ENCODE data around the gene SLC35E3.

SLC35E3 gene

DNA sequence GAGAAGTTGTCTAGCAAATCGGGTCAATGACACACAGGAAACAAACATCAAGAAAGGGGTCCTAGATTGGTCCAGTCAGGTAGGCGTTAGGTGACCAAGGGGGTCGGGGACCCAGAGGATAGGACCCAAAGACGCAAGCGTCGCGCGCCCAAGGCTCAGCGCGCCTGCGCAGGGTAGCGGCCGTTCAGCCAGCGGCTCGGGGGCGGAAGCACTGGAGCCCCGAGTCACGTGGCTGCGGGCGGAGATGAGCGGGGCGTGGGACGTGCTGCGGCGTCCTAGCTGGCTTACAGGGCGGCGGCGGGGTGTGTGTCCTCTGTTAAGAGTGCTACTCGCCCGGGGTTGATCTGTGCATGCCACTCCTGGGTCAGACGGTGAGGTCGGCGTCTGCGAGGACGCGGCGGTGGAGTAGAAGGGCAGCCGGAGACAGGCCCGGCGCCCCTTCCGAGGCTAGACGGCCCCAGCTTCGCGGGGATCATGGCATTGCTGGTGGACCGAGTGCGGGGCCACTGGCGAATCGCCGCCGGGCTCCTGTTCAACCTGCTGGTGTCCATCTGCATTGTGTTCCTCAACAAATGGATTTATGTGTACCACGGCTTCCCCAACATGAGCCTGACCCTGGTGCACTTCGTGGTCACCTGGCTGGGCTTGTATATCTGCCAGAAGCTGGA, at the start of gene SLC35E3:
Gene SLC35E3, plus strand, starts transcription at position 273 of the 668 bp plus-strand sequence. Its CDS starts 202 bp downstream, at position 475.
- peak; percentile 93 for DNase-seq

DNA sequence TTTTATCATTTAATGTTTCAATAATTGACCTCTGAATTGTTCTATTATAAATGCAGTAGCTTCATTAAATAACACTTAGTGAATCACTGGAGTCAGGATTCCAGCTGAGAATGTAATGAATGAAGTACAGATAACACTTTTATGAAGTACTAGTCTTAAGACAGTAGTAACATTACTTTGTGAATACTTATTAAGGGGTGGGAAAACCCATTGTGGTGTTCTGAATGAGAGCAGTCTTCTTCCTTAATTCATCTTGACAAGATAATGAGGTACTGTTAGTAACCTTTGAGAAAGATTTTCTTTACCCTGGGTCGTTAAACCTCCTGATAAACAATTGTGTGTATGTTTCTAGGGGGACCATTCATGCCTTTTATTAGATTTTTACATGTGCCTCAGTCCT, 46.5 kb upstream of the SLC35E3 start:
- DNase-seq: no peak

DNA sequence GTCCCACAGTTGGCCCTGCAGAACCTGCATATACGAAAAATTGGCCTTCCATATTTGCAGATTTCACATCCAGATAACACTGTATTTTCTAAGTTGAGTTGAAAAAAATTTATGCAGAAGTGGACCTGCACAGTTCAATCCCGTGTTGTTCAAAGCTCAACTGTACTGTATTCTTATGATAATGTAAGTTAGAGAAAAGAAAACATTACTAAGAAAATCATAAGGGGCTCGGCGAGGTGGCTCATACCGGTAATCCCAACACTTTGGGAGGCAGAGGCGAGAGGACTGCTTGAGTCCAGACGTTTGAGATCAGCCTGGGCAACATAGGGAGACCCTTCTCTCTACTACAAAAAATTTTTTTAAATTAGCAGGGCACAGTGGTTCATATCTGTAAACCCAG, 18.2 kb upstream of the SLC35E3 start:
- no peak for DNase-seq

DNA sequence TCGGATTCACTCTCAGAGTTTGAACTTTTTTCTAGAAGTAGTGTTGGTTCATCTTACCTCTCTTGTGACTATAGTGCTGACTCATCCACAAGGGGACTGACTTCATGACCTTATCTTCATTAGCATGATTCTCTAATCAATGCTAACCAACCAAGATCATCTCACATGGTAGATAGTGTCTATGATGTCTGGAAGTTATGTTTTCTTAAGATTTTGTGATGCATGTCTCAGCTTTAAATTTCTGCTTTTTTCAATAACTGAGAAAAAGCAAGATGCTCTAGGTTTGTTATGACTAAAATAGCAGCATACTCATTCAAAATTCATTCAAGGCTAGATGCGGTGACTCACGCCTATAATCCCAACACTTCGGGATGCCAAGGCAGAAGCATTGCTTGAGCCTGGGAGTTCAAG, 12.3 kb upstream of the SLC35E3 start:
- no peak for DNase-seq

DNA sequence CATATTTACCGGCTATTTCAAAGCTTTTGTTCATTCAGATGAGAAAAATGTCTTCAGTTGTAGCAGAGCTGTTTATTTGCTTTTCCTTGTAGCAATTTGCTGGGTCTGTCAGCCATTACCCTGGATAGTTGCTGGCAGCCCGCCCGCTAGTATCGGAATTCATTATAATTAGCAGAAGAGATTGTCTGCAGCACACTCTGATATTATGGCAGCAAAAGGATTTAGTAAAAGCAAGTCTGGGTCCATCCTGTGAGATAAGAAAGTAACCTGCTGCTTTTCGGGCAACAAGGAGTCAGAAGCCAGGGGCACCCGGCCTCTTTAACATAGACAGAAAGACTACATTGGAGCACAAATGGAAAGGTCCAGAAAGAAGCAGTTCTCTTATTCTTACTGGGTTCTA, 6.1 kb upstream of the SLC35E3 start:
- no peak for DNase-seq

DNA sequence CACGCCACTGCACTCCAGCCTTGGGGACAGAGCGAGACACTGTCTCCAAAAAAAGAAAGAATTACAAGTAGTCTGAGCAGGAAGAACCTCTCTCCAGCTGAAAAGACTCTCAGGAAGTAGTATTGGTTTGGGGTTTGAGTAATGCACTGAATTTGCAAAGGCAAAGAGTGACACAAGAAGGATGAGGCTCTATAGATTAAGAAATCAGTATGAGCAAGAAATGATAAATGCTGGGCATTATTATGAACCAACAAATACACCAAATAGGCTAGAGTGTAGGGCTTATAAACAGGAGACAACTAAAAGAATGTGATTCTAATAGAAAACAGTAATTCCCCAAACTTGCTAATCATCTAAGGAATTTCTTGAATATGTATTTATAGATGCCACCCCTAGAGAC, 2.6 kb upstream of the SLC35E3 start:
- no peak for DNase-seq

DNA sequence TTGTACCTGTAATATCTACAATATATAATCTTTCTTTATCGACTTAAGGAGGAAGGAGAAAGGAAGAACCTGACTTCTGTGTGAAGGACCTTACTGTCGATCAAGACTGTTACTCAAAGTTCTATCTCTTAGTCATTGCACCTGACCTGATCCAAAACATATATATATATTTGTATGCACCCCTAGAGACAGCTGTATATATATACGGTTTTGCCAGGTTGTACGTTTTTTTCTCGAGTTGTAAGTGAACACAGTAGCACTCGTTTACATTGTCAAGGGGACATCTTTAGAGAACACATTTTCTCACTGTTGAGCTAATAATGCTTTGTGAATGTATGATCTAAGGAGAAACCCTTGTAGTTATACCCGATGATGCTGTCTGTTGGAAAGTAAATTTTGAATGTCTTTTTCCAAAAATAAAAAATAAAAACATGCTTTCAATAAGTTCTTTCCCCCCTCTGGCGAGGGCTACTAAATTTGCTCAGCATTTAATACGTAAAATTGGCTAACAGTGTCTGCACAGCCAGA, 536 bp upstream of the SLC35E3 start:
- no peak for DNase-seq

DNA sequence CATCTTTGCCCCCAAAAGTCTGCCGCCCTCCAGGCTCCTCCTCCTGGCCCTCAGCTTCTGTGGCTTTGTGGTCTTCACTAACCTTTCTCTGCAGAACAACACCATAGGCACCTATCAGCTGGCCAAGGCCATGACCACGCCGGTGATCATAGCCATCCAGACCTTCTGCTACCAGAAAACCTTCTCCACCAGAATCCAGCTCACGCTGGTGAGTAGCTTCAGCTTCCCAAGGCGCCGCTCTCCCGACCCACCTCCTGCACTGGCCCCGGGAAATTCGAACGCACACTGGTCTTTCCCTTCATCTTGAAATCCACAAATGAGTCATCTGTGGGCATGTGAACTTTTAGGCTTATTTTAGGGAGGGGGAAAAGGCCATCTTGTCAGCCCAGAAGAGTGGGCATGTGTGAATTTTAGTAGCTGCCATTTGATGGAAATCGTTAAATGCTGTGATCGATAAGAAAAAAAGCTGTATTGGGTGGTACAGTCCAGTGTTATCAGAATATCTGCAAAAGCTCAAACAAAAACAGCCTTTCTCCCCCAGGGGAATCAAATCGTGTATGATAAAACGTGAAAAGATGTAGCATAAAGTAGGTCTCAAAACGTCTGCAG, 700 bp downstream of the SLC35E3 start:
- no peak for DNase-seq

DNA sequence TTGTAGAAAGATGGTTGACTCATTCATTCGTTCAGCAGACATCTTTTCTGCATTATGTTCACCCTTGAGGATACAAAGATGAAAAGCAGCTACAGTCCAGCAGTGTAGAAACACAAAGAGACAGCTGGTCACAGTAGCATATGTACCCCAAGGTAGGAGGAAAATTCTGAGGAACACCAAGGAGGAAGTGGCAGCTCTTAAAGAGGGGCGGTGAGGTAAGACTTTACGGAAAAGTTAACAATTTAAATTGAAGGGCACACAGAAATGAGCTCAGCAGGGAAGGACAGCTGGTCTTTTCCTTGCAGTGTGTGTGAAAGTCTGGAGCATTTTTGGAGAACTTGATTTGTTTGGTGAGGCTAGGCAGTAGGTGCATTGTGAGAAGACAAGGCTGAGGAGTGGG, 3.5 kb downstream of the SLC35E3 start:
- DNase-seq: no peak

DNA sequence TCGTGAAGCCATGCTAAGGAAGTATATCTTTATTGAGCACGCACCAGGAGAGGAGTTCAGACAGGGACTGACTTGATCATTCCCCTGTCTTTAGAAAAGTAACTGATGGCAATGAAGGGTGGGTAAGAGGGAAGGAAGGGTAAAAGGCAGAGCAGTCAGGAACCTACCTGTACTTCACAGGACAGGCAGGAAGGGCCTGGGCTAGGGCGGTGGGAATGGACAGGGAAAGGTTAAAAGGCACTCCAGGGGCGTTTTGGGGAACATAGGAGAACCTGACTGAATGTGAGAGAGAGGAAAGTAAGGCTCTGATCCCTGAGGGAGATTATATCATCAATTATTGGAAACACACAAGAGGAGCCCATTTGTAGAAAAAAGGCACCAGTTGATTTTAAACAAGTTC, 3.9 kb downstream of the SLC35E3 start:
- DNase-seq: no peak

DNA sequence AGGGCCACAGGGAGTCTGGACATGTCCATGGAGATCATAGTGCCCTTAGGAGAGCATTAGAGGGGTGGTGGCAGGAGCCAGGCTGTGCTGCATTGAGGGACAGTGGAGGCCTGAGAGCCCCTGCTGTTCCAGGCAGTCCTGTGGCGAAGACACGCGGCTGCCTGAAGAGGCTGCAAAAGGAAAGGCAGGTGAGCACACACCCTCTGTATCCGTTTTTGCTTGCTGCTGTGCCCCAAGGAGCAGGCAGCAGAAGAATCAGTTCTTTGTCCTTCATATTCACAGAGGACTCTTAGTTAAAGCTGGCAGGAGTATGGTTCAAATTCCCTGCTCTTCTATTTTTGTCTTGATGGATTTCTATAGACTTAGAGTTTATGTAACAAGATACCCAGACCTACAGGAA, 4.5 kb downstream of the SLC35E3 start:
- DNase-seq: no peak

DNA sequence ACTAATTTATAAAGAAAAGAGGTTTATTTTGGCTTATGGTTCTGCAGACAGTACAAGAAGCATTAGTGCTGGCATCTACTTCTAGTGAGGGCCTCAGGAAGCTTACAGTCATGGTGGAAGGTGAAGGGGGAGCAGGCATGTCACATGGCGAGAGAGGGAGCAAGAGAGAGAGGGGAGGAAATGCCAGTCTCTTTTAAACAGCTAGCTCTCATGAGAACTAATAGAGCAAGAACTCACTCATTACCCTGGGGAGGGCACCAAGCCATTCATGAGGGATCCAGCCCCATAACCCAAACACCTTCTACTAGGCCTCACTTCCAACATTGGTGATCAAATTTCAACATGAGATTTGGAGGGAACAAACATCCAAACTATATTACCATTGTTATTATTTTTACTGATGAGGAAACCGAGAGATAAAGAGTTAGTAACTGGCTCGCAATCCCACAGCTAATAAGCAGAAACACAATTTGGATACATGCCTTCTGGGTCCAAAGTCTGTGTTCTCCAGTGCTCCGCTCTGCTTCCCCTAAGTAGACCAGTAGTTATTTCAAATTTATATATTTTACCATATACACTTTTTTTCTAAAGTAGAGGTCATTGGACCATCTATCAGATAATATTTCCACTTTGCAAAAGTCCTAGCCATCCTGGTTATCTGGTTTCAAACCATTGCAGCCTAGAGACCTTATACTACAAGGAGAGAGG, 9.7 kb downstream of the SLC35E3 start:
- no peak for DNase-seq

DNA sequence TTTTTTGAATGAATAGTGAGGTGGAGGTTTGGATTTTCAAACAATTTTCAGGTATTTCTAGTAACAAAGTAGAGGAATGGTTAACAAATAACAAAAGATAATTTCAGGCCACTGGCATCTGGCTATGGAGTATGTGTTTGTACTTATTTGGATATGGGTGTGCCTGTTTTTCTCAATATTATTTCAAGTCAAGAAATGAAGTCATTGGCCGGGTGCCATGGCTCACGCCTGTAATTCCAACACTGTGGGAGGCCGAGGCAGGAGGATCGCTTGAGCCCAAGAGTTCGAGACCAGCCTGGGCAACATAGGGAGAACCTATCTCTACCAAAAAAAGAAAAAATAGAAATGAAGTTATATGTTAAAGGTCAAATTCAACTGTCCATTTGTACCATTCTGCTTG, 13.9 kb downstream of the SLC35E3 start:
- DNase-seq: no peak

DNA sequence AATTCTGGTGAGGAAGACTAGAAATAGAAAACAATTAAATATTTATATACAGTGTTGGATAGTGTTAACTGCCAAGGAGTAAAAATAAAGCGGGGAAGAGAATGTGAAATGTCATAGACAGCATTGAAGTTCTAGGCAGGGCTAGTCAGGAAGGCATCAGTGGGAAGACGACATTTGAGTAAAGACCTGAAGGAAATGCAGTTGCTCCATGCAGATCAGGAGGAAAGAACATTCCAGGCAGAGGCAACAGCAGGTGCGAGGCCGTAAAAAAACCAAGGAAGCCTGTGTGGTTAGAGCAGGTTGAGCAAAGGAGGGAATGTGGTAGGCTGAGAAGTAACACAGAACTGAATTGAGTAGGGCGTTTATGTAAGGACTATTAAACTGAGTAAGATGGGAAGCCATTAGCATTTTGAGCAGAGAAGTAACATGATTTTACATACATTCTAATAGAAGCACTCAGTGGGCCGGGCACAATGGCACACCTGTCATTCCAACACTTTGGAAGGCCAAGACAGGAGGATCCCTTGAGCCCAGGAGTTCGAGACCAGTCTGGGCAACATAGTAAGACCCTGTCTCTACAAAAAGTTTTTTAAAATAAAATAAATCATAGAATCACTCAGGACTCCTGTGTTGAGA, 14.9 kb downstream of the SLC35E3 start:
- DNase-seq: no peak

DNA sequence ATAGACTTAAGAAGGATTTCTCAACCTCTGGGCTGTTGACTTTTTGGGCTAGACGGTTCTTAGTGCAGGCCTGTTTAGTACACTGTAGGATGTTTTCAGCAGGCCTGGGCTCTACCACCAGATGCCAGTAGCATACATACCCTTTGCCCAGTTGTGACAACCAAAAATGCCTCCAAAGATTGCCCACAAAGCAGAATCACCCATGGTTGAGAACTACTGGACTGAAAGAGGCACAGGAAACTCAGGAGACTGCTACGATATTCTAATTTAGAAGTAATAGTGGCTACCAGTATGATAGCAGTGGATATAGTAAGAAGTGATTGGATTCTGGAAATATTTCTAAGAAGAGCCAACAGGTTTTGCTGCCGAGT, 15.5 kb downstream of the SLC35E3 start:
- DNase-seq: no peak

DNA sequence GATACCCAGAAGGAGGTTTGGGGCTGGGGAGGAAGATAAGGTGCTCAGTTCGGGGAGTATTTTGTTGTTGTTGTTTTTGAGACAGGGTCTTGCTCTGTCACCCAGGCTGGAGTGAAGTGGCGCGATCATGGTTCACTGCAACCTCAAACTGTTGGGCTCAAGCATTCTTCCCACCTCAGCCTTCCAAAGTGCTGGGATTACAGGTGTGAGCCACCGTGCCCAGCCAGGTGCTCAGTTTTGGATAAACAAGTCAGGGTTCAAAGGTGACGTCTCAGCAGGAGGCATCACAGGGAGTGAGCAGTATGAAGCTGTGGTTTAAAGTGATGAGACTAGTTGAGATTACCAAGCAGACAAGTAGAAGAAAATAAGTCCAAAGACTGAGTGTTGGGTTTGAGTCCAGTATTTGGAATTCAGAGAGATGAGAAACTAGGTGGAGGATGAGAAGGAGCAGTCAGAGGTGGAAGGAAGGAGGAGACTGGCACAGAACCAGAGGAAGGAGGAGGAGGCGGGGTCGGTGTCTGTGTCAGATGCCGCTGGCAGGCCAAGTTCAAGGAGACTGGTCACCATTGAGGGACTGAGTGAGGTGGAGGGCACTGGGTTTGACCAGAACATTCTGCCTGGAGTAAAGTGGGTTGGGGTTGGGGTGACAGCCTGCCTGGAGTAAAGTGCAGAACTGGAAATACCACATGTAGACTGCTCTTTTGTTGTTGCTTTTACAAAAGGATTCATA, 16.1 kb downstream of the SLC35E3 start:
- DNase-seq: no peak

DNA sequence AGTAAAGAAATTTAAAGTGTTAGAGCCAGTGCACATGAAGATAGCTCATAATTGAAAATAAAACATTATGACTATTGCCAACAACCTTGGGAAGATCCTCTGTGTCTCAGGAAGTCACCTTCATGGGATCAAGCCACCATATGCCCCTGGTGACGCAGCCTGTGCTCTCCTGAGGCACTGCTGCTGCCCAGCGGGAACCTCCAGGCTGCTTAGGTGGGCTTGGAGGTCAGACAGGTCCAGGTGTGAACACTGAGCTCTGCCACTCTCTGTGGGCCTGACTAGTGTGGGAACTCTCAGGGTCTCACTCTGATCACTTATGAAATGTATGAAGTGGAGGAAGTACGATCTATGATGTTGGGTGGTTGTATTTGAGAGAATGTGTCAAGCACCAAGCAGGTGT, 16.7 kb downstream of the SLC35E3 start:
- DNase-seq: no peak

DNA sequence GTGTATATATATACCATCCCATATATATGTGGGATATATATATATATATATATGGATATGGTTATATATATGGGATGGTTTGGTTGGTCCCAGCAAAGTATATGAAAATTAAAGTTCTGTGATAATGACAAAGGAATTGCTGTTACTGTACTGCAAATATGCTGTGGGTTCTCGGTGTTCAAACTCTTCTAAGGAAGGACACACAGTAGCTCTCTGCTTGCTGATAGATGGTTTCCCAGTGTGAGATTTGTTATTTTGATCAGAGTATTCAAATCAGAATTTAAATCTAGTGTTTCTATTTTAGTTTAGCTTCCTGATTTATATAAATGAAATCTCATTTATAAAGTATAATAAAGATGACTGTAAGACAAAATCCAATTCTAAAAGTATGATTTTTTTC, 19.7 kb downstream of the SLC35E3 start:
- no peak for DNase-seq

DNA sequence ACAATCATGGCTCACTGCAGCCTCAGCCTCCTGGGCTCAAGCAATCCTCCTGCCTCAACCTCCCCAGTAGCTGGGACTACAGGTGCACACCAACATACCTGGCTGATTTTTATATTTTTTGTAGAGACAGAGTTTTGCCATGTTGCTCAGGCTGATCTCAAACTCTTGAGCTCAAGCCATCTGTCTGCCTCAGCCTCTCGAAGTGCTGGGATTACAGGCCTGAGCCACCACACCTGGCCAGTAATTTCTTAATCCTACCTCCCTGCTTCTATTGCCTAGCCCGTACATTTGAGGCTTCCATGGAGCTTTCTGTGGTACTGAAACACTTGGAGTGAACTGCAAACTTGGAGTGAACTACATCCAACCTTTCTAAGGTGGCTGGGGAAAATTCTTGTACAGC, 20.7 kb downstream of the SLC35E3 start:
- no peak for DNase-seq

DNA sequence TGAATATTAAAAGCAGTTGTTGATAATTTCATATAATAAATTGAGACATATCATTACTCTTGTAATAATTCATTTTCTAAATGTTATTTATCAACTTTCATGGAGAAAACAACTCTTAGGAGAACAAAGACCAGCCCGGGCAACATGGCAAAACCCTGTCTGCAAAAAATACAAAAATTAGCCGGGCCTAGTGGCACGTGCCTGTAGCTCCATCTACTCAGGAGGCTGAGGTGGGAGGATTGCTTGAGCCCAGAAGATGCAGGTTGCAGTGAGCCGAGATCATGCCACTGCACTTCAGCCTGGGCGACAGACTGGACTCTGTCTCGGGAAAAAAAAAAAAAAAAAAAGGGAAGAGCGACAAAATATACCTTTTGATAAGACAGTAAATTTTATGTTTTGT, 21.2 kb downstream of the SLC35E3 start:
- no peak for DNase-seq

DNA sequence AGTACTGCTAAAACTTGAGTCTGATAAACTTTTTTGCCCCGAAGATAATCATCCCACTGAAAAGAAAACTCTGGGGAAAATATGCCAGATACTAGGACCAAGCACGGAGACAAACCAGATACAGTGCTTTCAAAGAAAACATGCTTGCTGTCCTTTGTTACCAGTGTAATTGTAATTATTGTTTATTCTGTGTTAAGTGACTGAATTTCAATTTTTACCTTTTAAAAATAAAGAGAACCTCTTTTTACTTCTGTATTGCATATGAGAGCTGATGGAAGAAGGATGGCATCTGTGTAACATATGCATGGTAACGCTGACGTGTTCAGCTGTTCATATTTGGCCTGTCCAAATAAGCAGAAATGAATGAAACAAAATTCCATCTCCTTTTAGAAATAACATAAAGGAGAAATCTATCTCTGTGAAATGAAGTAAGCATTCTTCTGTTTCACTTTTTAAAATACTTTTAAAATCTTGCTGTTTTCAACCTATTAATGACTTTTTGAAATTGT, 22.5 kb downstream of the SLC35E3 start:
- DNase-seq: no peak

DNA sequence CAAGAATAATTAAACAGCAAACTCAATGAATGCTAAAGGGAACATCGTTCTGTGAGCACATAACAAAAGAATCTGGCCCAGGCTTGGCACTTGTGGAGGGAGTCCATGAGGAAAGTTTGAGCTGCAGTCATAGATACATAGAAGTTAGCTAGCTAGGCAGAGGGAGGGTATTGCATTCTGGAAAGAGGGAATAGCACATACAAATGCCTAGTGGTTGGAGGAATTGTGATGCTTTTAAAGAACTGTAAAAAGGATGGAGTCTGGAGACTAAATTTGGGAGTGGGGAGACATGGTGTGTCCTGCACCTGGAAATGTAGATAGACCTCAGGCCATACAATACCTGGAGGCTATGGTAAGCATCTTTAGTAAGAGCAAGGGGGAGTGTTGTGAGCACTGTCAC, 24.0 kb downstream of the SLC35E3 start:
- DNase-seq: no peak

Measured in GDM1 (cell line).